NCI-H526 (cell line): ENCODE measurements around the gene FOXA3.
A peak's percentile ranks its signal among the peaks of the same experiment; 100 is the strongest.
"Not testable (repeated sequence)": the region's sequence is repeated elsewhere in the genome, so short reads cannot be mapped to it uniquely, and the experiment has no call there.

Experiments used
- DNase-seq, 2 experiments: peaks; one replicate each; lab custom pipeline; 2025; lab: John Stamatoyannopoulos, UW

FOXA3 gene

DNA sequence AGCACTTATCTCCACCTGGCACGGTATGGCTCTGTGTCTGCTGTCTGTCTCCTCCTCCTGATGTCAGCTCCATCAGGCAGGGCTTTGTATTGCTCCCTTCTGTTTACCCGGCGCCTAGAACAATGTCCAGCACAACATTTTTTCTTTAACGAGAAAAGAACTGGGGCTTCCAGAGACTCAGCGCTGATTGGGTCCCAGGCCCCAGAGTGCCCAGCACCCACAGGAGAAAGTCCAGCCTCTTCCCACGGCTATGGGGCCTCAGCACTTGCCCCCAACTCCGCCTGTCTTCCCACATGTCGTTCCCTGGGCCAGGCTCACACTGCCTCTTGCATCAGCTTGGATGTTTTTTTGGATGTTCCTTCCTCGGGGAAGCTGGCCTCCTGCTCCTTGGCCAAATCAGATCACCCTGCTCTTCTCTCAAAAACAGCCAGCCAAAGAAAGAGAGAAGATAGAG, 31.4 kb downstream of the FOXA3 start:
- DNase-seq = no peak

- DNase-seq = not testable (repeated sequence)
Observed at GRCh38 chr19:45895983-45896599, 32.0 kb downstream of the FOXA3 start.

GRCh38 chr19:45897261-45897812, 33.2 kb downstream of the FOXA3 start:
- no peak for DNase-seq

DNA sequence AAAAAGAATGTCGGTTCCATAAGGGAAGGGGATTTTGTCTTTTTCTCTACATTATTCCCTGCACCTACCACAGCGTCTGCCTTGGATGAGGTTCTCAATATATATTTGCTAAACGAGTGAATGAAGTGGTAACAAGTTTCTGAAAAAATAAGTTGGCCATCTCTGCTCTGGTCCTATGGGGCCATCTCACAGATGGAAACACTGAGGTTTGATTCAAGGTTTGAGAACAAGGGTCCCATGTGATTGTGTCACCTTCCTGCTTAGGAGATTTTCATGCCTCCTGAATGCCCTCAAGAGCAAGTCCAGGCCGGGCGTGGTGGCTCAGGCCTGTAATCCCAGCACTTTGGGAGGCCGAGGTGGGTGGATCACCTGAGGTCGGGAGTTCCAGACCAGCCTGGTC, 35.1 kb downstream of the FOXA3 start:
- no peak for DNase-seq

GRCh38 chr19:45899919-45900589, 35.9 kb downstream of the FOXA3 start:
- no peak for DNase-seq

GRCh38 chr19:45900738-45901431, 36.8 kb downstream of the FOXA3 start:
- peak in 1 of 2 experiments; percentile 30 for DNase-seq

- DNase-seq = peak in 1 of 2 experiments; percentile 59
Observed at GRCh38 chr19:45901432-45901911, 37.3 kb downstream of the FOXA3 start.

GRCh38 chr19:45901912-45902650, 38.0 kb downstream of the FOXA3 start, which contains the start of gene MYPOP:
TSS of gene MYPOP (minus strand) at chr19:45902613. CDS start at chr19:45901773, 840 bp downstream.
- DNase-seq = peak in 1 of 2 experiments; percentile 53

DNA sequence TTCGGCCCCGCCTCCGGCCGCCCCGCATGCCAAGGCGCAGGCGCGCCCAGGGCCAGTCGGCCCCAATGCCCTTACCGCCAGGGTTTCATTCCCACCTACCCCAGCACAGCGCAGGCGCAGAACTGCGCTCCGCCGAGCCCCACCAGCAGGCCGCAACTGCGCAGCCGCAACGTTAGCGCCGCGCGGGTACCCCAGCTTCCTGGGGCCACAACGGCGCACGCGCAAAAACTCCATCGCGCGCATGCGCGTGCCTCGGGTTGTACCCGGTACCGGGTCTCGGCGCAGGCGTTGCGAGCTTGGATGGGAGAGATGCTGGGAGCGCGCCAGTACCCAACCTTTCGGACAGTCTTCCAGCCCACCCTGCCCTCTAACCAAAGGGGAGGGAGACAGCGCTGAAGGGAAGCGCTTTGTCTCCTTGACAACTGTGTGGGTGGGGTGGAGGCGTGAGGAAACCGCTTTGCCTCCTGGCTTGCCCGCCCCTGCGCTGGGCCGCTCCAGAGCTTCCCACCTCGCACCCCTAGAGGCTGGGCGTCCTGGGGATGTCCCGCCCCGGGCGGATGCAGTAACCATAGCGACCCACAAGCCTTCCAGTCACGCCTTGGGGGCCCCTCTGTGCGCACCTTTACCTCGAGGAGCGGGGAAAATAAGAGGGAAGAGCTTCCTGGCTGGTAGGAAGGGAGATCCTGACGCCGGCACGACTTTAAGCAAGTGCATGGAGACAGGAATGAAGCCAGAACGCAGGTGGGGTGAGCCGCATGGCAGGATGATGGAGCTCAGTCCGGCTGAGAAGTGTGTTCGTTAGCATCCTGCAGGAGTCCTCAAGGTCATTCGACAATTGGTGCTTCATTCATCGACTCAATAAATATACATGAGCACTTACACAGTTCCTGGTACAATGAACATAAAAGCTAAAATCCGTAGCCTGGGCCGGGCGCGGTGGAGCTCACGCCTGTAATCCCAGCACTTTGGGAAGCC, 38.8 kb downstream of the FOXA3 start:
- DNase-seq = peak; percentile 94 to 98

- no peak for DNase-seq
Observed at GRCh38 chr19:45905011-45905410, 40.9 kb downstream of the FOXA3 start.

DNA sequence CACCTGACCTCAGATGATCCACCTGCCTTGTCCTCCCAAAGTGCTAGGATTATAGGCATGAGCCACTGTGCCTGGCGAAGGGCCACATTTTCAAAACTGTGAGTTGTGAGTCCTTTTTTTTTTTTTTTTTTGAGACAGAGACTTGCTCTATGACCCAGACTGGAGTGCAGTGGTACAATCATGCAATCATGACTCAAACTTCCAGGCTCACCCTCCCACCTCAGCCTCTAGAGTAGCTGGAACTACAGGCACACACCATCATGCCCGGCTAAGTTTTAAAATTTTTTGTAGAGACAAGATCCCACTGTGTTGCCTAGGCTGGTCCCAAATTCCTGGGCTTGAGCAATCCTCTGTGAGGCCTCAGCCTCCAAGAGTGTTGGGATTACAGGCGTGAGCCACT, 42.1 kb downstream of the FOXA3 start:
- no peak for DNase-seq

GRCh38 chr19:45908956-45909355, 44.8 kb downstream of the FOXA3 start:
- DNase-seq = no peak

GRCh38 chr19:45911291-45911690, 47.2 kb downstream of the FOXA3 start:
- no peak for DNase-seq

DNA sequence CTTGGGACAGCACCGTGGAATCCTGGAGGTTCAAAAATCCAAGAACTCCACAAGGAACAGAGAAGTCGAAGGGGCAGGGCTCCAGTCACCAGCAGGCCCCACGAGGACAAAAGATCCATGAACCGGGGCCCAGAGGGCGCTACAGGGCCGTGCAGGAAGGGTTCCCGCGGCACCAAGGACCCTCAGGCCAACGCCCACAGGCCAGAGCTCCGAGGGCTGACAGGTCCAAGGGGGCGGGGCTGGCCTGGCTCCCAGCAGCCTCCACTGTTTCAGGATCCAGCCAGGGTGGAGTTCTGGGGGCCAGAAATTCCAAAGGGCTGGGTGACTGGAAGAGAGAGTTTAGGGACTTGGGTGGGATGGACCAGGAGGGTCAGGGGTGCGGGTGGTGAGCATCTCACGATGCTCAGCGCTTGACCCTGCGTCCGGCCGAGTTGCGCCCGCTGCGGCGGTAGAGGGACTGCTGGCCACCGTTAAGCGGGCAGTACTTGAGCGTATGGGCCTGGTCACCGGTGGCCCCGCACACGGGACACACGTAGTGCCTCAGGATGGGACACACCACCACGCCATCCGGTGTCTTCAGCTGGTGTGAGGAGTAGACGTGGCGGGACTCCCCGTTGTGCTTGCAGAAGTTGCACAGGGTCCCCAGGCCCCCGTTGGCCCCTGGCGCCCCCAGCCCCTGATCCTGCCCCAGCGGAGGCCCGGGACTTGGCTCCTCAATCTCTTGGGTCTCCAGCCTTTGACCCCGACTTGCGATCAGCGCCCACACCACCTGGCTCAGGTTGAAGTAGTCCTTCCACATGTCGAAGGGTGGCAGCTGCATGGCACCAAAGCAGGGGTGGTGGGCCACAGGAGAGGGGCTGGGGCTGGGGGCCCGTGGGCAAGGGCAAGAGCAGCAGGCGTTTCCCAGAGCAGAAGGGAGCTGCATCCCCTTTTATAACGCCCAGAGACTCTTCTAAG, 50.0 kb downstream of the FOXA3 start, which contains the start of gene NANOS2:
Gene NANOS2 (minus strand): TSS at position 905 of the 957 bp plus-strand sequence. CDS start 85 bp downstream, at position 820.
- peak in 1 of 2 experiments; percentile 69 for DNase-seq

- no peak for DNase-seq
Observed at GRCh38 chr19:45917421-45918091, 53.4 kb downstream of the FOXA3 start.

DNA sequence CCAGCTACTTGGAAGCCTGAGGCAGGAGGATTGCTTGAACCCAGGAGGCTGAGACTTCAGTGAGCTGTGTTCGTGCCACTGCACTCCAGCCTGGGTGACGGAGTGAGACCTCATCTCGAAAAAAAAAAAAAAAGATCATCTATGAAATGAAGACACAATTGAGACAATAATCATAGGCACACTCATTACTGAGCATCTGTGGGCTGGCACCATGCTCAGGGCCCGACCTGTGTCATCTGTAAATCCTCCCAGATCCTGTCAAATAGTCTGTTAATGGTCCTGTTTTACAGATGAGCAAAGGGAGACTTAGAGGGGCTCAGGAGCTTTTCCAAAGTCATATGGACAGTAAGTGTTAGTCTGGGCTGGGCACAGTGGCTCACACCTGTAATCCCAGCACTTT, 54.6 kb downstream of the FOXA3 start:
- DNase-seq = no peak

- DNase-seq = no peak
Observed at GRCh38 chr19:45919678-45920077, 55.6 kb downstream of the FOXA3 start.

GRCh38 chr19:45920458-45920857, 56.3 kb downstream of the FOXA3 start:
- no peak for DNase-seq

GRCh38 chr19:45922281-45922680, 58.2 kb downstream of the FOXA3 start:
- peak in 1 of 2 experiments; percentile 19 for DNase-seq
